Loucy (cell line): Measurements from ENCODE around the gene OFD1.

Source experiments
- H2AFZ ChIP-seq: fragments of 200-600 bp; sonication (generic); 2 replicates; pipeline ENCODE4 v1.6.0; 2016; ENCODE audit warnings: antibody characterized with exemption, mild to moderate bottlenecking, low read length, moderate library complexity
- H3F3A ChIP-seq: fragments of 200-600 bp; 2 replicates; pipeline ENCODE4 v1.6.0; 2016; ENCODE audit warnings: antibody characterized with exemption, low read depth, mild to moderate bottlenecking
- H3K27me3 ChIP-seq: fragments of 200-600 bp; sonication (generic); 2 replicates; pipeline ENCODE4 v1.6.1; 2014; ENCODE audit warnings: low read length, mild to moderate bottlenecking; ENCODE audit not compliant: insufficient read depth, poor library complexity, severe bottlenecking
- H3K36me3 ChIP-seq: fragments of 200-600 bp; sonication (generic); 2 replicates; pipeline ENCODE4 v1.6.1; 2016; ENCODE audit warnings: low read length; ENCODE audit not compliant: insufficient read depth
- H3K4me1 ChIP-seq: fragments of 200-600 bp; sonication (generic); 2 replicates; pipeline ENCODE4 v1.5.1; 2014; ENCODE audit warnings: low read length, mild to moderate bottlenecking; ENCODE audit not compliant: insufficient read depth, poor library complexity, severe bottlenecking
- H3K4me2 ChIP-seq: fragments of 200-600 bp; sonication (generic); 2 replicates; pipeline ENCODE4 v1.6.0; 2014; ENCODE audit warnings: antibody characterized with exemption, low read length, low read depth, mild to moderate bottlenecking; ENCODE audit not compliant: poor library complexity, severe bottlenecking
- H3K4me3 ChIP-seq: fragments of 200-600 bp; sonication (generic); 2 replicates; pipeline ENCODE4 v1.5.1; 2014; ENCODE audit warnings: low read length, mild to moderate bottlenecking, mixed read lengths; ENCODE audit not compliant: poor library complexity, severe bottlenecking
- H3K79me2 ChIP-seq: fragments of 200-600 bp; sonication (generic); 2 replicates; pipeline ENCODE4 v1.6.1; 2014; ENCODE audit warnings: low read length; ENCODE audit not compliant: insufficient read depth
- H3K9ac ChIP-seq: fragments of 200-600 bp; sonication (generic); 2 replicates; pipeline ENCODE4 v1.6.0; 2014; ENCODE audit warnings: mild to moderate bottlenecking, low read depth, low read length, moderate library complexity; ENCODE audit not compliant: poor library complexity, severe bottlenecking
- H3K9me2 ChIP-seq: fragments of 200-600 bp; sonication (generic); replicated peaks from 2 replicates; pipeline ENCODE4 v1.6.1; 2016; ENCODE audit warnings: low read depth, low read length, mixed read lengths
- H3K9me3 ChIP-seq: fragments of 200-600 bp; sonication (generic); 2 replicates; pipeline ENCODE4 v1.6.1; 2014; ENCODE audit warnings: mild to moderate bottlenecking, antibody characterized with exemption, low read length, low read depth; ENCODE audit not compliant: insufficient read depth
- H4K20me1 ChIP-seq: fragments of 200-600 bp; sonication (generic); 2 replicates; pipeline ENCODE4 v1.6.0; 2014; ENCODE audit warnings: antibody characterized with exemption, low read length, mild to moderate bottlenecking; ENCODE audit not compliant: insufficient read depth, poor library complexity, severe bottlenecking
- EZH2phosphoT487 ChIP-seq: fragments of 200-600 bp; IDR thresholded peaks from 2 replicates; pipeline ENCODE4 v1.6.1; 2018; ENCODE audit warnings: antibody characterized with exemption, mild to moderate bottlenecking, moderate library complexity, borderline replicate concordance
- TF ChIP-seq, protein P1 (sequence below): fragments of 200-600 bp; sonication (generic); conservative IDR thresholded peaks from 2 replicates; pipeline ENCODE4 v1.5.1; 2014; ENCODE audit warnings: mild to moderate bottlenecking, antibody characterized with exemption, low read length

OFD1 gene

DNA sequence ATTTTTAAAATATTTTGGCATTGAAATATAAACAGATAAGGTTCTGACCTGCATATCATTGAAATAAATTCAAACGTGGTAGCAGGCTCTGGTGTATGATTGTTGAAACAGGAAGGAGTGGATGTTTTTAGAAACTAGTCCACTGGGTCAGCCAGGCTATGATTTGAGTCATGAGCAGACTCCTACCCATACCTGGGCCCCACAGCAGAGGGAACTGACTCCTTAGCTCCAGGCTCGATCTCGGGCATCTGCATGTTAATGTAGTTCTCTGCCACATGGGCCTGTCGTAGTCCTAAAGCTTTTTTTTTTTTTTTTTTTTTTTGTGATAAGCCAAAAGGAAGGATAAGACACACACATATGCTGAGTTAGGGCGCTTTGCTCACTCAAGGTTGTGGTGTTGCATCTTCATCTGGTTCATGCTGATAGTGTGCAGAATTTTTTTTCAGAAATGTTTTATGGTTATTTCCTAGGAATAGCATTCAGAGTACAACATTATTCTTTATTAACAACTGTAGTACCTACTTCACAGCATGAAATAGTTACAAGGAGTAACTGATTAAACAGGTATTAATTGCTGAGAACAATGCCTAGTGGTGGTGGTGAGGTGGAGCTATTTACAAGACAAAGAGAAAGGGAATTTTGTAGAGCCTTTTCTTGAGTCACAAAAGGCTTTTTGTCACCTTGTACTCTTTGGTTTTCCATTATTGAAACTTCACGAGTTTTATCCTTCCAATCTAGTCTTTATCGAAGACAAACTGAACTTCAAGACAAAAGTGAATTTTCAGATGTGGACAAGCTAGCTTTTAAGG is 27.3 kb downstream of the OFD1 start:
- H3K4me2 ChIP-seq: no peak overlapping the region
- H3K27me3 ChIP-seq: no peaks in the 10 kb centered on the region
- no peak overlapping the region for H3K4me3 ChIP-seq
- H3K9me3 ChIP-seq: no peaks in the 10 kb centered on the region
- TF ChIP-seq EZH2phosphoT487: no peak
- TF ChIP-seq, protein P1, sequence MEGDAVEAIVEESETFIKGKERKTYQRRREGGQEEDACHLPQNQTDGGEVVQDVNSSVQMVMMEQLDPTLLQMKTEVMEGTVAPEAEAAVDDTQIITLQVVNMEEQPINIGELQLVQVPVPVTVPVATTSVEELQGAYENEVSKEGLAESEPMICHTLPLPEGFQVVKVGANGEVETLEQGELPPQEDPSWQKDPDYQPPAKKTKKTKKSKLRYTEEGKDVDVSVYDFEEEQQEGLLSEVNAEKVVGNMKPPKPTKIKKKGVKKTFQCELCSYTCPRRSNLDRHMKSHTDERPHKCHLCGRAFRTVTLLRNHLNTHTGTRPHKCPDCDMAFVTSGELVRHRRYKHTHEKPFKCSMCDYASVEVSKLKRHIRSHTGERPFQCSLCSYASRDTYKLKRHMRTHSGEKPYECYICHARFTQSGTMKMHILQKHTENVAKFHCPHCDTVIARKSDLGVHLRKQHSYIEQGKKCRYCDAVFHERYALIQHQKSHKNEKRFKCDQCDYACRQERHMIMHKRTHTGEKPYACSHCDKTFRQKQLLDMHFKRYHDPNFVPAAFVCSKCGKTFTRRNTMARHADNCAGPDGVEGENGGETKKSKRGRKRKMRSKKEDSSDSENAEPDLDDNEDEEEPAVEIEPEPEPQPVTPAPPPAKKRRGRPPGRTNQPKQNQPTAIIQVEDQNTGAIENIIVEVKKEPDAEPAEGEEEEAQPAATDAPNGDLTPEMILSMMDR: no peak
- no peaks in the 10 kb centered on the region for H4K20me1 ChIP-seq
- peaks cover 80% of the 10 kb centered on the region for H3K36me3 ChIP-seq
- H3K9me2 ChIP-seq: no peaks in the 10 kb centered on the region
- no peak overlapping the region for H2AFZ ChIP-seq
- no peak overlapping the region for H3K9ac ChIP-seq
- H3K4me1 ChIP-seq: no peaks in the 10 kb centered on the region
- no peaks in the 10 kb centered on the region for H3K79me2 ChIP-seq
- no peaks in the 10 kb centered on the region for H3F3A ChIP-seq

DNA sequence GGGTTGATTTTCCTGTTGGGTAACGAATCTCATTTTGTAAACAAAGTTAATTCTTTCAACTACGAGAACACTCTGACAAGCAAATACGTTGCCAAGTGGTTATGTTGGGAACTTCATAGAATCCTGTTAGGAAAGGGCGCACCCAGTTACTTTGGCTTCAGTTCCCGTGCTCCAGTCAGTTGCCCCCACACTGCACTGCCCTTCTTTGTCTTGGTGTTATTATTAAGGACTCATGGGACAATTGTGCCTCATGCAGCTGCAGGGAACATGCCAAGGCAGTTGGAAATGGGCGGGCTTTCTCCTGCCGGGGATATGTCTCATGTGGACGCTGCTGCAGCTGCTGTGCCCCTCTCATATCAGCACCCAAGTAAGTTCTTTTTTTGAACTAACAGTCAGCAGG is 28.9 kb downstream of the OFD1 start:
- no peaks in the 10 kb centered on the region for H3K4me1 ChIP-seq

DNA sequence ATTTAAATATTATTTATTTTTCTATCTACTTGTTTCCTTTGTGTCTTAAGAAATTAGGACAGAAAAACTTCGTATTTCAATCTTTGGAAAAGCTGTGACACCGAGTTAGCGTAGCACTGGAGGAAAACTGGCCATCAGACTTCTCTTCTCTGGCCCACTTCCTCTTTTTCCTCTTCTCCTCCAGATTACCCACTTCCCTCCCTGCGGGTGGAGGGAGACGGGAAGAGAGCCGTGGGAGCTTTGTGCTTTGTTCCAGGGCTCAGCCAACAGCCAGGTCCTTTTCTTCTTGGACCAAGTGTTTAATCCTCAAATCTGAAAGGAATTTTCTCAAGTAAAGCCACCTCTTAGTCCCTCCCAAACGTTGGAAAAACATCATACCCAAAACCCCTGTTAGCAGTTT is 29.7 kb downstream of the OFD1 start:
- no peaks in the 10 kb centered on the region for H3K27me3 ChIP-seq
- no peaks in the 10 kb centered on the region for H3K9me3 ChIP-seq
- no peaks in the 10 kb centered on the region for H3K9me2 ChIP-seq
- no peak overlapping the region for H3K4me3 ChIP-seq
- TF ChIP-seq, protein P1: no peak
- no peak for TF ChIP-seq EZH2phosphoT487
- H3K79me2 ChIP-seq: no peaks in the 10 kb centered on the region
- H4K20me1 ChIP-seq: no peaks in the 10 kb centered on the region
- no peaks in the 10 kb centered on the region for H3F3A ChIP-seq
- no peaks in the 10 kb centered on the region for H3K4me1 ChIP-seq
- peaks cover 80% of the 10 kb centered on the region for H3K36me3 ChIP-seq
- H3K4me2 ChIP-seq: no peak overlapping the region
- H3K9ac ChIP-seq: no peak overlapping the region
- H2AFZ ChIP-seq: no peak overlapping the region

More for the DNA sequence above, 28.9 kb downstream of the OFD1 start:
- H3K4me3 ChIP-seq: no peak overlapping the region
- H3K9me2 ChIP-seq: no peaks in the 10 kb centered on the region
- no peak overlapping the region for H3K9ac ChIP-seq
- H3F3A ChIP-seq: no peaks in the 10 kb centered on the region
- no peaks in the 10 kb centered on the region for H4K20me1 ChIP-seq
- H3K4me2 ChIP-seq: no peak overlapping the region
- H3K79me2 ChIP-seq: no peaks in the 10 kb centered on the region
- TF ChIP-seq, protein P1: no peak
- no peak for TF ChIP-seq EZH2phosphoT487
- no peak overlapping the region for H2AFZ ChIP-seq
- no peaks in the 10 kb centered on the region for H3K9me3 ChIP-seq
- no peaks in the 10 kb centered on the region for H3K27me3 ChIP-seq
- H3K36me3 ChIP-seq: peaks cover 82% of the 10 kb centered on the region
